ENCODE results near the gene EPHA2. TPM values are rescaled to one million over a fixed set of nuclear protein-coding genes. Genes with fewer than 3 reads are reported as not detected.

The EPHA2 gene
- total and polyA plus RNA-seq, 11 donors = 5.6 to 34.7 (median 14.6) TPM

GRCh38 chr1:16151995-16152384 is 3.9 kb downstream of the EPHA2 start:
- ATAC-seq (no peak), DNase-seq (peak in 1 of 5 donors; percentile 7)
- Histone ChIP-seq H3K4me3 (peak overlapping the region in 8 of 12 donors; percentile 71 to 94 (median 88)), H3K36me3 (peaks cover 5 to 37% (median 28%) of the 10 kb centered on the region in 9 donors), H3K4me1 (peaks cover 9 to 79% (median 67%) of the 10 kb centered on the region in 12 donors), H3K27ac (peak overlapping the region; percentile 38 to 96 (median 92)), H3K27me3 (peaks cover 0 to 13% (median 0%) of the 10 kb centered on the region in 9 donors), H3K9me3 (no peaks in the 10 kb centered on the region)
- no peak for TF ChIP-seq CTCF (IDR thresholded peaks at IDR 0.05)
- no peak for TF ChIP-seq POLR2A (IDR thresholded peaks at IDR 0.05)
- WGBS, 4 donors = 78 to 87% (median 81%) methylated on average over 3 to 4 of the region's 4 CpGs
- intact Hi-C loops (cut with DNase I) = loop anchor here in 3 of 10 donors (5.0 kb wide), 2 partner anchors 35 to 70 kb away; no protein-coding TSS in a partner anchor

GRCh38 chr1:16151196-16151994 is 4.5 kb downstream of the EPHA2 start:
- Histone ChIP-seq H3K36me3 (peaks cover 5 to 37% (median 29%) of the 10 kb centered on the region in 9 donors), H3K27me3 (peaks cover 0 to 13% (median 0%) of the 10 kb centered on the region in 9 donors), H3K27ac (peak overlapping the region in 11 of 12 donors; percentile 38 to 96 (median 92)), H3K4me1 (peaks cover 12 to 79% (median 69%) of the 10 kb centered on the region in 12 donors), H3K4me3 (peak overlapping the region in 5 of 12 donors; percentile 71 to 93 (median 88)), H3K9me3 (no peaks in the 10 kb centered on the region)
- intact Hi-C loops (cut with DNase I) = loop anchor here in 3 of 10 donors (5.0 kb wide), 2 partner anchors 36 to 69 kb away; no protein-coding TSS in a partner anchor
- peak in 3 of 5 donors; percentile 55 to 62 (median 59) for DNase-seq
- 35 to 42% (median 40%) methylated on average over 9 of the region's 9 CpGs for WGBS, 4 donors
- TF ChIP-seq POLR2A (IDR thresholded peaks at IDR 0.05) (no peak), CTCF (IDR thresholded peaks at IDR 0.05) (peak in 1 of 12 donors; percentile 29)
- ATAC-seq = peak in 2 of 4 donors; percentile 10 to 23

GRCh38 chr1:16150508-16150907 is 5.4 kb downstream of the EPHA2 start:
- TF ChIP-seq CTCF (IDR thresholded peaks at IDR 0.05) (no peak), POLR2A (IDR thresholded peaks at IDR 0.05) (no peak)
- DNase-seq (peak in 1 of 5 donors; percentile 10), ATAC-seq (no peak)
- no peaks in the 10 kb centered on the region for H3K9me3 ChIP-seq
- H3K27ac ChIP-seq = peak overlapping the region in 11 of 12 donors; percentile 38 to 96 (median 92)
- H3K4me1 ChIP-seq = peaks cover 13 to 82% (median 73%) of the 10 kb centered on the region in 12 donors
- intact Hi-C loops (cut with DNase I) = loop anchor here in 3 of 10 donors (5.0 kb wide), 2 partner anchors 37 to 68 kb away; no protein-coding TSS in a partner anchor
- peaks cover 5 to 37% (median 29%) of the 10 kb centered on the region in 9 donors for H3K36me3 ChIP-seq
- 77 to 80% (median 78%) methylated on average over 6 of the region's 6 CpGs for WGBS, 4 donors
- H3K27me3 ChIP-seq = peaks cover 0 to 8% (median 0%) of the 10 kb centered on the region in 9 donors
- H3K4me3 ChIP-seq = no peak overlapping the region
